M059J (cell line): ENCODE measurements around the gene CCNF. TPM values are rescaled to one million over a fixed set of nuclear protein-coding genes. Genes with fewer than 3 reads are reported as not detected.
A peak's percentile ranks its signal among the peaks of the same experiment; 100 is the strongest.
"Not testable (repeated sequence)": the region's sequence is repeated elsewhere in the genome, so short reads cannot be mapped to it uniquely, and the experiment has no call there.

ENCODE experiments used
- DNase-seq: peaks from one replicate; pipeline ENCODE4 v3.0.0-alpha.2; 2012; ENCODE audit warnings: low read depth
- total RNA-seq: library from RNA; depleted of rRNA; stranded (reverse); fragments of >200 nt; shearing (Covaris generic); gene quantifications from 2 replicates; pipeline ENCODE4 v1.2.3, GENCODE V29; 2014

The CCNF gene
- total RNA-seq, 1 experiment from 2014 or later, result 53.2 TPM

- peak; percentile 27 for DNase-seq
These were observed 1.0 kb upstream of the CCNF start for GRCh38 chr16:2428051-2428783.

DNA sequence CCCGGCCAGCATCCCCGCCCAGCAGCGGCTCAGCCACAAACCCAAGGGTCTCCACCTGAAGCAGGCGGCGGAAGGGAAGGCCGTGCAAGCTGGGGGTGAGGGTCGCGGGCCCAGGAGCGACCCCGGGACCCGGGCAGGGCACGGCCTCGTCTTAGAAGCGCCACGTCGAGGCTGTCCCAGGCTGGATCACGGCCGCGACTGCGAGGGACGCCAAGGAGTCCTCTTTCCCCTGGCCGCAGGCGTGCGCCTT, 538 bp upstream of the CCNF start:
- DNase-seq, result no peak

GRCh38 chr16:2429771-2430663, 770 bp downstream of the CCNF start:
- peak; percentile 37 for DNase-seq

DNA sequence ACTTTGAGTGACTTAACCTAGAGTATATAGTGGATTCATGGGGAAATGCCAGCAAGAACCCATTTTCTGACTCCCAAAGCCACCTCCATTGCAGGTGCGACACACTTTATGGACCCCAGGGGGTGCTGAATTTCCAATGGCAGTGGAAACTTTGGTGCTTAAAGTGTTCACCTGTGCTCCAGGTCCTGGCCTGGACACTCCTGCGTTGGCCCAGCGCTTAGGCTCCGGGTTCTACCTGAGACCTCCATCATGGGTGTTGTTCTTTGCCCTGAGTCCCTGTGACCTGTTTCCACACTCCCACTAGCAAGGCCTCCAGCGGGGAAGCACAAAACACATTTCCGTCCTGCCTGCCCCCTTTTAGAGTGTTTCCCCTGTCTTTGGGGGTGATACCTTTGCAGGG, 3.0 kb downstream of the CCNF start:
- DNase-seq, result no peak

DNA sequence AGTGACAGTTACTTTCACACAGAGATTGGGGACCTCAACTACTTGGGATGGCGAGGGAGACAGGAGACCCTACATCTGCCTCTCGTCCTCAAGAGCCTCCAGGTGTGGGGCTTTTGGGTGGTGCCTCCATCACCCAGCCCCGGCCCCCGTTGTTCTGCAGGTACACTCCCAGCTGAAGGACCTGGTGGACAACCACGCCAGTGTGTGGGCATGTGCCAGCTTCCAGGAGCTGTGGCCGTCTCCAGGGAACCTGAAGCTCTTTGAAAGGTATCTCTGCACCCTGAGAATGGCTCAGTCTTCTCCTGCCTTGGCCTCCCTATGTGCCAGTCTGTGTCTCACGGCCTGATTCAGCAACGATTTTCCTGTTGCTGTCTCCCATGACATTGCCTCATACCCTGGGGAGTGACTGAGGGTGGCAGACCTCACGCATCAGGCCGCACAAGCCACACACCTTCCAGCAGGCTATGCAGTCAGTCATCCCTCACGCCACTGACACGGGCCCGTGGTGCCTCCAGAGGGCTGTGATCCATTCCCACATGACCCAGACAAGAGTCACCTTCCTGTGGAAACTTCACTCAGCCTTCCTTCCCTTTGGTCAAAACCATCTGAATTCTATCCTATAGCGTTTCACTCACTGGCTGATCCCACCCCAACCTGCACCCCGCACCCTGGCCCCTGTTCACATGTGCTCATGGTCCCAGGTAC, 3.7 kb downstream of the CCNF start:
- no peak for DNase-seq

DNA sequence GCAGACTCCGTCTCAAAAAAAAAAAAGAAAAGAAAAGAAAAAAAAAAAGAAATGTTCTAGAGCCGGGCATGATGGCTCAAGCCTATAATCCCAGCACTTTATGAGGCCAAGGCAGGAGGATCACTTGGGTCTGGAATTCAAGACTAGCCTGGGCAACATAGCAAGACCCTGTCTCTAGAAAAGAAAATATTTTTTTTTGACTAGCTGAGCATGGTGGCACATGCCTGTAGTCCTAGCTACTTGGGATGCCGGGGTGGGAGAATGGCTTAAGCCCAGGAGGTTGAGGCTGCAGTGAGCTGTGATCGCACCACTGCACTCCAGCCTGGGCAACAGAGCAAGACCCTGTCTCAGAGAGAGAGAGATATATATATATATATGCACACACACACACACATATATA, 6.0 kb downstream of the CCNF start:
- DNase-seq, result not testable (repeated sequence)

DNA sequence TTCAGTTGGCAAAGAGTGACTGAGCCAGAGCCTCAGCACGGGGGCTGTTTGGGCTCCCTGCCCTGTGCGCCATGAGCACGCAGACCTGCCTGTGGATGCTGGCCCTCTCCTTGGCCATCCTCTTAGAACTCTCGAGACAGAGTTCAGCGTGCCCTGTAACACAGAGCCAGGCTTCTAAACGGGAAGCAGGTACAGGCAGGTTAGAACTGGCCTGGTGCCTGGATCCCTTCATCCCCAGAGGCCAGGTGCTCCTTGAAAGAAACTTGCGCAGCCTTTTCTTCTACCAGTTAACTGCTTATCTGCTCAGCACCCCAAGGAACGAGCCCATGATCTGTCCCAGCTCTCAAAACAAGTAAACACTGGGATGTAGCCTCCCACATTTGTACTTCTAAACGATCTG, 6.9 kb downstream of the CCNF start:
- no peak for DNase-seq

DNA sequence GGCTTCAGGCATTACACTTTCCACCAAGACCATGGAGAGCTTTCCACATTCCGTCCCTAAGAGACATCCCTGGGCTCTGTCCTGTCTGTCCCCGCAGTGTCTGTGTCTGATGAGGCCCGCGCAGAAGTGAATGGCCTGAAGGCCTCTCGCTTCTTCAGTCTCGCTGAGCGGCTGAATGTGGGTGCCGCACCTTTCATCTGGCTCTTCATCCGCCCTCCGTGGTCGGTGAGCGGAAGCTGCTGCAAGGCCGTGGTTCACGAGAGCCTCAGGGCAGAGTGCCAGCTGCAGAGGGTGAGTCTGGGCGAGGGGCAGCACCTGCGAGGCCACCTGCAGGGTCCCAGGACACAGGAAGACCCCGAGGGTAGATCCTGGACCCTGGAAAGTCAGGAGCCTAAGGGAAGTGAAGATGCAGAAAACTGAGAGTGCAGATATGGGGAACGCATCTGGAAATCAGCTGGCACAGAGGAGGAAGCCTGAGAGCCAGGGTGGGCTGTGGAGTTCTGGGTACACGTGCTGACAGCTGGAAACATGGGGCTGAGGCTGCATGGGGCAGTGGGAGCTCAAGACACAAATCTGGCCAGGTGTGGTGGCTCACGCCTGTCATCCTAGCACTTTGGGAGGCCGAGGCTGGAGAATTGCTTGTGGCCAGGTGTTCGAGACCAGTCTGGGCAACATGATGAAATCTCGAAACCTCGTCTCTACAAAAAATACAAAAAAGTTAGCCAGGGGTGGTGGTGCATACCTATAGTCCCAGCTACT, 8.0 kb downstream of the CCNF start:
- DNase-seq, result no peak

- DNase-seq, result no peak
These were observed 8.9 kb downstream of the CCNF start for GRCh38 chr16:2438121-2438520.

DNA sequence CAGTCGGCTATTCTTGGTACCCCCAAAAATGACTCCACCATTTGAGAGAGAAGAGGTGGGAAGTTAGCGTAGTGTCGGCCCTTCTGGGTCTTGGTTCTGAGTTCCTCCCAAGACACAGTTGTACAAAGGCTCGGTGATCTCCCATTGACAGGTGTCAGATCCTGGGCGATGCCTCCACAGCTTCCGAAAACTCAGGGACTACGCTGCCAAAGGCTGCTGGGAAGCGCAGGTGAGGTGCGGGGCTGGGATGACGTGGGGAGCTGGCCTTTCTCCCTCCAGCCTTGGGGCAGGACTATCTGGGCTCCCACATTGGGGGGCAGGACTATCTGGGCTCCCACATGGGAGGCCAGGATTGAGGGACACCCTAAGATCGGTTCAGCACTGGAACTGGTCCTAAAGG, 10.4 kb downstream of the CCNF start:
- DNase-seq, result no peak

GRCh38 chr16:2441143-2441804, 12.0 kb downstream of the CCNF start:
- DNase-seq, result not testable (repeated sequence)

GRCh38 chr16:2443555-2443954, 14.3 kb downstream of the CCNF start:
- DNase-seq, result no peak

GRCh38 chr16:2447920-2448583, 18.8 kb downstream of the CCNF start:
- DNase-seq, result no peak

DNA sequence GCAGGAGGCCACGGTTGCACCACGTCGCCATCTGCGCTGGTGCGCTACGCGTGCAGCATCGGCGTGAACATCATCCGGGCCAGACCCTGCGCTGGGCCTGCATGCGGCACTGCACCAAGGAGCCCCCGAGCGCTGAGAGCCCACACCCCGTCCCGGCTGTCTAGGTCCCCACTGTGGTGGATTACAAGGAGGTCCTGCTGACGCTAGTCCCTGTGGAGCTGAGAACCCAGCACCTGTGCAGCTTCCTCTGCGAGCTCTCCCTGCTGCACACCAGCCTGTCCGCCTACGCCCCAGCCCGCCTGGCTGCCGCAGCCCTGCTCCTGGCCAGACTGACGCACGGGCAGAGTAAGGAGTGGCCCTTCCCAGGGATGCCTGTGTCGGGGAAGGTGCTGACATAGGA, 19.9 kb downstream of the CCNF start:
- no peak for DNase-seq

- DNase-seq, result no peak
These were observed 21.3 kb downstream of the CCNF start for GRCh38 chr16:2450535-2450934.

- no peak for DNase-seq
These were observed 21.7 kb downstream of the CCNF start for GRCh38 chr16:2450975-2451381.

- DNase-seq, result no peak
These were observed 22.6 kb downstream of the CCNF start for GRCh38 chr16:2451851-2452320.

DNA sequence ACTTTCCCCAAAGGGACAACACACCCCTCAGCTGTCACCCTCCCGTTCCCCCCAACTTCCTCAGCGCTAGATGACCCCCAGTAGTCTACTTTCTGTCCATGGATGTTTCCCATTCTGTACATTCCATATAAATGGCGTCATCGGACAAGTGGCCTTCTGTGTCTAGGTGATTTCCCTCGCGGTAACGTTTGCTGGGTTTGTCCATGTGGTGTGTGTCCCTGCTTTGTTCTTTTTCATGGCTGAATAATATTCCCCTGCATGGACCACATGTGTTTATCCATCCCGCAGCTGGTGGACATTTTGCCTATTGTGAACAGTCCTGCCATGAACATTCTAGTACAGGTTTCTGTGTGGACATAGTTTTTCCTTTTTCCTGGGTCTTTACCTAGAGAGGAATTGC, 23.4 kb downstream of the CCNF start:
- DNase-seq, result no peak

- DNase-seq, result no peak
These were observed 26.0 kb downstream of the CCNF start for GRCh38 chr16:2455081-2455845.

DNA sequence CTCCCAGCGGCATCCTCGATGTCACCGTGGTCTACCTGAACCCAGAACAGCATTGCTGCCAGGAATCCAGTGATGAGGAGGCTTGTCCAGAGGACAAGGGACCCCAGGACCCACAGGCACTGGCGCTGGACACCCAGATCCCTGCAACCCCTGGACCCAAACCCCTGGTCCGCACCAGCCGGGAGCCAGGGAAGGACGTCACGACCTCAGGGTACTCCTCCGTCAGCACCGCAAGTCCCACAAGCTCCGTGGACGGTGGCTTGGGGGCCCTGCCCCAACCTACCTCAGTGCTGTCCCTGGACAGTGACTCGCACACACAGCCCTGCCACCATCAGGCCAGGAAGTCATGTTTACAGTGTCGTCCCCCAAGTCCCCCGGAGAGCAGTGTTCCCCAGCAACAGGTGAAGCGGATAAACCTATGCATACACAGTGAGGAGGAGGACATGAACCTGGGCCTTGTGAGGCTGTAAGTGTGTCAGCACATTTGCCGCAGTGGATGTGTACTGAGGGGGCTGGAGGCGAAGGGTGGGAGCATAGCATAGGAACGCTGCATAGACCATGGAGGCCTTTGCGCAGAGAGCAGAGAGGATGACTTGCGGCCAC, 27.4 kb downstream of the CCNF start:
- no peak for DNase-seq
